Measurements from ENCODE around the gene SMTNL2.

DNA sequence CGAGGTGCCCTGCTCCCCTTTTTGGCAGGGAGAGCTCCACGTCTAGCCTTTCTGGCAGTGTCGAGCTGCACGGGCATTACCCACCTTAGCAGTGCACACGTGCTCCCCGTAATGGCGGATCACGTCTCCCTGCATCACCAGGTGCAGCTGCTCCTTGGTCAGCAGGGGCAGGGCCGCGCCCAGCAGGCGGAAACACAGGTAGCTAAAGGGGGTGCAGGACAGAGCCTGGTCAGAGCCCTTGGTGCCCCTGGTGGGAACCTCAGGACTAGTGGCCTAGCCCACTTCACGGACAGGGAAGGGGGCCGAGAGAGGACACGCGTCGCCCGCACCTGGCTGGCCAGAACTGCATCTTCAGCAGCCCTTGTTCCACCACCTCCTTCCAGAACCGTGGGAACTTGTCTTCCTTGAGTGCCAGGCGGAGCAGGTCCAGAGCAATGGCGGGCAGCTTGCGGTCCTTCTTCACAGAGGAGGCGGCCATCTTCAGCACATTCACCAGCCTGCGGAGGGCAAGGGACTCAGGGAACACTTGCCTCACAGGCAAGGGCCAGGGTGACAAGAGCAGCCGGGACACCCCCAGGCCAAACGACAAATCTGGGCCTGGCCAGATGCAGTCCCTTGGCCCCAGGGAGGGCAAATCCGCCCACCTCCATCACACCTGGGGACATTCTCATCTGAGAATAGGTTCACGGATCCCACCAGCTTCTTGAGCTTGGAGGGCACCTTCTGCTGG is 32.4 kb upstream of the SMTNL2 start:
- TF ChIP-seq POLR2A (IDR thresholded peaks at IDR 0.05; ENCODE audit: extremely low read depth, insufficient read length) (no peak), MAX (IDR thresholded peaks at IDR 0.05; ENCODE audit: low read depth, low read length) (no peak), CTCF (IDR thresholded peaks at IDR 0.05; ENCODE audit: low read depth, low read length) (no peak)

All from NB4 (cell line).